GM23248 (cell line): ENCODE measurements around the gene CCDC142. TPM values are rescaled to one million over a fixed set of nuclear protein-coding genes. Genes with fewer than 3 reads are reported as not detected.

Experiments
- DNase-seq: peaks from one replicate; pipeline ENCODE4 v3.0.0-alpha.2; 2015
- H2AFZ ChIP-seq: fragments of 200-600 bp; sonication (generic); 2 replicates; pipeline ENCODE4 v1.6.1; 2016; ENCODE audit warnings: antibody characterized with exemption
- H3F3A ChIP-seq: fragments of 200-600 bp; sonication (generic); 2 replicates; pipeline ENCODE4 v1.6.1; 2016; ENCODE audit warnings: mild to moderate bottlenecking, antibody characterized with exemption, mixed run types; ENCODE audit not compliant: insufficient read depth
- H3K27ac ChIP-seq: fragments of 200-600 bp; sonication (generic); 2 replicates; pipeline ENCODE4 v1.5.1; 2016; ENCODE audit warnings: mild to moderate bottlenecking
- H3K27me3 ChIP-seq: fragments of 200-600 bp; sonication (generic); replicated peaks from 2 replicates; pipeline ENCODE4 v1.6.1; 2016; ENCODE audit warnings: mild to moderate bottlenecking; ENCODE audit not compliant: insufficient read depth
- H3K36me3 ChIP-seq: fragments of 200-600 bp; sonication (generic); 2 replicates; pipeline ENCODE4 v1.6.1; 2016; ENCODE audit warnings: low read depth, mild to moderate bottlenecking
- H3K4me1 ChIP-seq: fragments of 200-600 bp; sonication (generic); 2 replicates; pipeline ENCODE4 v1.6.1; 2016; ENCODE audit warnings: mild to moderate bottlenecking; ENCODE audit not compliant: insufficient read depth
- H3K4me2 ChIP-seq: fragments of 200-600 bp; sonication (generic); one replicate; pipeline ENCODE4 v1.6.1; 2016; ENCODE audit warnings: mild to moderate bottlenecking; ENCODE audit not compliant: unreplicated experiment
- H3K4me3 ChIP-seq: fragments of 200-600 bp; sonication (generic); 2 replicates; pipeline ENCODE4 v1.5.1; 2016; ENCODE audit warnings: mild to moderate bottlenecking
- H3K79me2 ChIP-seq: fragments of 200-600 bp; sonication (generic); 2 replicates; pipeline ENCODE4 v1.6.1; 2016; ENCODE audit warnings: mild to moderate bottlenecking; ENCODE audit not compliant: insufficient read depth
- H3K9ac ChIP-seq: fragments of 200-600 bp; sonication (generic); 2 replicates; pipeline ENCODE4 v1.6.1; 2016; ENCODE audit warnings: mild to moderate bottlenecking
- H3K9me2 ChIP-seq: fragments of 200-600 bp; sonication (generic); 2 replicates; pipeline ENCODE4 v1.6.1; 2016; ENCODE audit warnings: mixed run types, mild to moderate bottlenecking, moderate library complexity; ENCODE audit not compliant: insufficient read depth
- H3K9me3 ChIP-seq: fragments of 200-600 bp; sonication (generic); one replicate; pipeline ENCODE4 v1.6.1; 2017; ENCODE audit warnings: low read depth
- H4K20me1 ChIP-seq: fragments of 200-600 bp; sonication (generic); 2 replicates; pipeline ENCODE4 v1.6.0; 2016; ENCODE audit not compliant: insufficient read depth
- EZH2 ChIP-seq: fragments of 200-600 bp; sonication (generic); IDR thresholded peaks from 2 replicates; pipeline ENCODE4 v1.6.1; 2018; ENCODE audit warnings: antibody characterized with exemption, mild to moderate bottlenecking; ENCODE audit not compliant: insufficient read depth, poor library complexity, severe bottlenecking
- EZH2phosphoT487 ChIP-seq: fragments of 200-600 bp; sonication (generic); IDR thresholded peaks from 2 replicates; pipeline ENCODE4 v1.6.1; 2018; ENCODE audit warnings: antibody characterized with exemption, moderate library complexity, mild to moderate bottlenecking, low read depth; ENCODE audit not compliant: insufficient read depth
- WGBS, 2 experiments: methylation state at CpG; one replicate each; pipeline ENCODE4 v1.1.6; 2015 to 2017; ENCODE audit warnings: low lambda C conversion rate in 2 of 2, low coverage in 1 of 2; ENCODE audit errors: missing lambda C conversion rate in 2 of 2; 5-methylcytosine and 5-hydroxymethylcytosine counted together
- in situ Hi-C: fragments of 300-500 bp; cut with MboI; formaldehyde crosslinking; loops from 2 replicates; pipeline ENCODE4 v1.15.0; 2020
- polyA plus RNA-seq: library from polyadenylated mRNA; unstranded; fragments of >200 nt; fragmentation: Nextera tagmentation; extraction: Ambion mirVana; gene quantifications from 2 replicates; pipeline ENCODE4 v1.2.1, GENCODE V29; 2016
- total RNA-seq: library from RNA; depleted of rRNA; stranded (reverse); fragments of >200 nt; shearing (Covaris generic); gene quantifications from 2 replicates; pipeline ENCODE4 v1.2.3, GENCODE V29; 2014

CCDC142 gene
- total and polyA plus RNA-seq, 2 experiments from 2014 or later = 5.1 to 6.8 TPM

DNA sequence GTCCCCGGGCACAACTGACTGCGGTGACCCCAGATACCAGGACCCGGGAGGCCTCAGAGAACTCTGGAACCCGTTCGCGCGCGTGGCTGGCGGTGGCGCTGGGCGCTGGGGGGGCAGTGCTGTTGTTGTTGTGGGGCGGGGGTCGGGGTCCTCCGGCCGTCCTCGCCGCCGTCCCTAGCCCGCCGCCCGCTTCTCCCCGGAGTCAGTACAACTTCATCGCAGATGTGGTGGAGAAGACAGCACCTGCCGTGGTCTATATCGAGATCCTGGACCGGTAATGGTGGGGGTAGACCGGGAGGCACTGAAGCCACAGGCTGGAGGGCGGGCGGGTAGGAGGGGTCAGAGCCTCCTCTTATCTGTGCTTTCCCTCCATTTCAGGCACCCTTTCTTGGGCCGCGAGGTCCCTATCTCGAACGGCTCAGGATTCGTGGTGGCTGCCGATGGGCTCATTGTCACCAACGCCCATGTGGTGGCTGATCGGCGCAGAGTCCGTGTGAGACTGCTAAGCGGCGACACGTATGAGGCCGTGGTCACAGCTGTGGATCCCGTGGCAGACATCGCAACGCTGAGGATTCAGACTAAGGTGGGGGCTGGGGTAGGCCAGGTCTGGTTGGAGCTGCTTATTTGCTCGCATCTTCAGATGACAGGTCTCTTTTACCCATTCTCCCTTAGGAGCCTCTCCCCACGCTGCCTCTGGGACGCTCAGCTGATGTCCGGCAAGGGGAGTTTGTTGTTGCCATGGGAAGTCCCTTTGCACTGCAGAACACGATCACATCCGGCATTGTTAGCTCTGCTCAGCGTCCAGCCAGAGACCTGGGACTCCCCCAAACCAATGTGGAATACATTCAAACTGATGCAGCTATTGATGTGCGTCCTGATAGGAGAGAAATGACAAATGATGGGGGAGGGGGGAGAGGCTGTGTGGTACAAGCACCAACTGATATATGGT, 47.7 kb upstream of the CCDC142 start:
- H3K27ac ChIP-seq = peak overlapping the region; percentile 54
- peaks cover 22% of the 10 kb centered on the region for H3K4me1 ChIP-seq
- no peak for TF ChIP-seq EZH2phosphoT487
- no peak for TF ChIP-seq EZH2
- H3K4me2 ChIP-seq = peak overlapping the region; percentile 94
- H3K9ac ChIP-seq = peak overlapping the region; percentile 89
- H3K4me3 ChIP-seq = peak overlapping the region; percentile 80
- 0 out of 2 replicates have a peak, but pooled peaks cover 11% of the 10 kb centered on the region for H3K36me3 ChIP-seq
- peak overlapping the region; percentile 81 for H2AFZ ChIP-seq
- H3K9me2 ChIP-seq = no peaks in the 10 kb centered on the region
- H3F3A ChIP-seq = peaks cover 20% of the 10 kb centered on the region; the same call in 1 of the 2 replicates
- WGBS, 2 experiments = 0 to 3% methylated on average over 32 to 54 of the region's 54 CpGs
- H4K20me1 ChIP-seq = no peaks in the 10 kb centered on the region
- no peaks in the 10 kb centered on the region for H3K9me3 ChIP-seq
- H3K79me2 ChIP-seq = peaks cover 51% of the 10 kb centered on the region
- in situ Hi-C loops = no loop called here
- DNase-seq = peak; percentile 60
- no peaks in the 10 kb centered on the region for H3K27me3 ChIP-seq

- H3K4me2 ChIP-seq = peak within 1 kb of the TSS; percentile 94
- H3K9me3 ChIP-seq = no peaks in the 10 kb centered on the region
- H3K4me3 ChIP-seq = peak within 1 kb of the TSS; percentile 80
- H3K27me3 ChIP-seq = no peaks in the 10 kb centered on the region
- H3F3A ChIP-seq = peaks cover 18% of the 10 kb centered on the region; the same call in 1 of the 2 replicates
- peak within 1 kb of the TSS; percentile 64 for H3K27ac ChIP-seq
- in situ Hi-C loops = no loop called here
- H3K36me3 ChIP-seq = 0 out of 2 replicates have a peak, but pooled peaks cover 11% of the 10 kb centered on the region
- peak within 1 kb of the TSS; percentile 89 for H3K9ac ChIP-seq
- H3K9me2 ChIP-seq = no peaks in the 10 kb centered on the region
- H4K20me1 ChIP-seq = no peaks in the 10 kb centered on the region
- H2AFZ ChIP-seq = peak within 1 kb of the TSS; percentile 81
- no peak for TF ChIP-seq EZH2
- TF ChIP-seq EZH2phosphoT487 = no peak
- peaks cover 22% of the 10 kb centered on the region for H3K4me1 ChIP-seq
- 0 to 1% methylated on average over 76 to 81 of the region's 87 CpGs for WGBS, 2 experiments
- peaks cover 51% of the 10 kb centered on the region for H3K79me2 ChIP-seq
- DNase-seq = peak; percentile 100
Measured at GRCh38 chr2:74529357-74530238, 46.8 kb upstream of the CCDC142 start, which contains the start of the genes AUP1 and HTRA2. Gene AUP1 (minus strand): TSS chr2:74529706. CDS start chr2:74529629, 77 bp downstream. Gene HTRA2 (plus strand): TSS chr2:74529933. CDS start chr2:74530007, 74 bp downstream.

DNA sequence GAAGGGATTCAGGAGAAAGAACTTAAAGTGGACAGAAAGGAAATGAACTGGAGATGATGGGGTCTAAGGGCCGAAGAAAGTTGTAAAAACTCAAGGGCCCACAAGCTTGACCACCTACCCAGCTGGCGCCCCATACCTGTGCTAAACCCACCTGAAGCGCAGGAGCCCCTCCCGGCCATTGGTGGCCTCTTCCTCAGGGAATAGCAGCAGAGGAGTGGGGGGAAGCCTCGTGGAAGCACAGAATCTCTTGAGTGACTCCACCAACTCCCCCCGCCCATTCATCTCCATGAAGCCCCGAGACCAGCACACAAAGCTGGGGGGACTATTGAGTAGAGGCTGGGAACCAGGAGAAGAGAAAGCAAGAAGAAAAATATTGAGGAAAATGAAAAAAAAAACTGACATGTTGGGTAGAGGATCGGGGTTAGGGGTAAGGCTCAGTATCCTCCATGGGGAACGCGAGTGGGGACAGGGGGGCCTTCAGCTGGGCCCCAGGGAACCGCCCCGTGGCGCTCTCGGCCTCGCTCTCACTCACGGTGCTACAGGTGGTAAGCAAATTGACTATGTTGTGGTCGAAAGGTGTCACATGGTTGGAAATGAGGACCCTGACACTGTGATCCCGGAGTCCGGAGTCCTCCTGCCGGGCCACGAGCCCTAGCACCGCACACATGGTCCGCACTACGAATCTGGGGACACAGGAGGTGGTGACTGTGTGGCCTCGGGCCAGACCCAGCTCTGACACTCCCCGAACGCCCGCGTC, 46.0 kb upstream of the CCDC142 start:
- peak overlapping the region; percentile 72 for H2AFZ ChIP-seq
- WGBS, 2 experiments = 11 to 13% methylated on average over 29 of the region's 29 CpGs
- H3K9me3 ChIP-seq = no peaks in the 10 kb centered on the region
- H3K4me1 ChIP-seq = peaks cover 22% of the 10 kb centered on the region
- no peak for DNase-seq
- peak overlapping the region; percentile 80 for H3K4me3 ChIP-seq
- peak overlapping the region; percentile 89 for H3K9ac ChIP-seq
- in situ Hi-C loops = no loop called here
- 0 out of 2 replicates have a peak, but pooled peaks cover 11% of the 10 kb centered on the region for H3K36me3 ChIP-seq
- peaks cover 51% of the 10 kb centered on the region for H3K79me2 ChIP-seq
- peak overlapping the region; percentile 83 for H3K4me2 ChIP-seq
- H3K9me2 ChIP-seq = no peaks in the 10 kb centered on the region
- peaks cover 17% of the 10 kb centered on the region; the same call in 1 of the 2 replicates for H3F3A ChIP-seq
- no peaks in the 10 kb centered on the region for H4K20me1 ChIP-seq
- no peak for TF ChIP-seq EZH2phosphoT487
- H3K27me3 ChIP-seq = no peaks in the 10 kb centered on the region
- peak overlapping the region; percentile 64 for H3K27ac ChIP-seq
